Measurements from ENCODE around the gene LBHD2. TPM values are rescaled to one million over a fixed set of nuclear protein-coding genes. Genes with fewer than 3 reads are reported as not detected.

Gene LBHD2
- total RNA-seq, 1 experiment from 2014 or later = not detected

GRCh38 chr14:103085106-103086091 lies 1.4 kb downstream of the LBHD2 start:
- H3K9ac ChIP-seq (ENCODE audit: low read length) = no peak overlapping the region
- no peaks in the 10 kb centered on the region for H3K9me2 ChIP-seq (ENCODE audit: insufficient read depth)
- no peaks in the 10 kb centered on the region for H4K20me1 ChIP-seq (ENCODE audit: insufficient read depth)
- DNase-seq (ENCODE audit: low read depth, low spot score) (no peak), ATAC-seq (peak; percentile 55)
- no peaks in the 10 kb centered on the region for H3K36me3 ChIP-seq (ENCODE audit: control insufficient read depth in 1 of 2, insufficient read depth in 2 of 2, low read length in 2 of 2)
- no peaks in the 10 kb centered on the region for H3K4me1 ChIP-seq (ENCODE audit: control insufficient read depth in 1 of 2, insufficient read depth in 2 of 2, low read length in 2 of 2)
- ChIA-PET RAD21 (ENCODE audit: low non-redundant PET in 1 of 2, low total read pairs in 2 of 2, uncharacterized antibody in 2 of 2, unreplicated experiment in 2 of 2) (no interaction called here), POLR2A (no interaction called here), CTCF (interaction anchor here (1.7 kb wide), 1 partner anchor 11 kb away, joined by 5 read pairs; no protein-coding TSS in a partner anchor)
- H3K79me2 ChIP-seq (ENCODE audit: insufficient read depth, low read length) = no peaks in the 10 kb centered on the region
- no peak overlapping the region for H2AFZ ChIP-seq (ENCODE audit: low read depth, low read length, poor library complexity, severe bottlenecking)
- no TSS peak for BruUV-seq (replicated peaks)
- TF ChIP-seq, protein P1, sequence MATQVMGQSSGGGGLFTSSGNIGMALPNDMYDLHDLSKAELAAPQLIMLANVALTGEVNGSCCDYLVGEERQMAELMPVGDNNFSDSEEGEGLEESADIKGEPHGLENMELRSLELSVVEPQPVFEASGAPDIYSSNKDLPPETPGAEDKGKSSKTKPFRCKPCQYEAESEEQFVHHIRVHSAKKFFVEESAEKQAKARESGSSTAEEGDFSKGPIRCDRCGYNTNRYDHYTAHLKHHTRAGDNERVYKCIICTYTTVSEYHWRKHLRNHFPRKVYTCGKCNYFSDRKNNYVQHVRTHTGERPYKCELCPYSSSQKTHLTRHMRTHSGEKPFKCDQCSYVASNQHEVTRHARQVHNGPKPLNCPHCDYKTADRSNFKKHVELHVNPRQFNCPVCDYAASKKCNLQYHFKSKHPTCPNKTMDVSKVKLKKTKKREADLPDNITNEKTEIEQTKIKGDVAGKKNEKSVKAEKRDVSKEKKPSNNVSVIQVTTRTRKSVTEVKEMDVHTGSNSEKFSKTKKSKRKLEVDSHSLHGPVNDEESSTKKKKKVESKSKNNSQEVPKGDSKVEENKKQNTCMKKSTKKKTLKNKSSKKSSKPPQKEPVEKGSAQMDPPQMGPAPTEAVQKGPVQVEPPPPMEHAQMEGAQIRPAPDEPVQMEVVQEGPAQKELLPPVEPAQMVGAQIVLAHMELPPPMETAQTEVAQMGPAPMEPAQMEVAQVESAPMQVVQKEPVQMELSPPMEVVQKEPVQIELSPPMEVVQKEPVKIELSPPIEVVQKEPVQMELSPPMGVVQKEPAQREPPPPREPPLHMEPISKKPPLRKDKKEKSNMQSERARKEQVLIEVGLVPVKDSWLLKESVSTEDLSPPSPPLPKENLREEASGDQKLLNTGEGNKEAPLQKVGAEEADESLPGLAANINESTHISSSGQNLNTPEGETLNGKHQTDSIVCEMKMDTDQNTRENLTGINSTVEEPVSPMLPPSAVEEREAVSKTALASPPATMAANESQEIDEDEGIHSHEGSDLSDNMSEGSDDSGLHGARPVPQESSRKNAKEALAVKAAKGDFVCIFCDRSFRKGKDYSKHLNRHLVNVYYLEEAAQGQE (IDR thresholded peaks at IDR 0.05; ENCODE audit: low read depth) = no peak
- TF ChIP-seq CTCF (IDR thresholded peaks at IDR 0.05 in 2 of 3, conservative IDR thresholded peaks at IDR 0.05 in 1 of 3; ENCODE audit: borderline replicate concordance in 1 of 3, insufficient read depth in 1 of 3, low read depth in 2 of 3, low read length in 2 of 3) (peak in 2 of 3 experiments; percentile 17 to 24; a peak in 1 of 6 replicates), TCF7L2 (IDR thresholded peaks at IDR 0.05; ENCODE audit: borderline replicate concordance, extremely low read depth, insufficient read depth, insufficient read length) (no peak)
- no peak overlapping the region for H3K27ac ChIP-seq (ENCODE audit: low read depth, low read length)
- H3K9me3 ChIP-seq (ENCODE audit: control insufficient read depth in 1 of 2, insufficient read depth in 1 of 2, low read depth in 1 of 2, low read length in 2 of 2) = no peaks in the 10 kb centered on the region
- H3K4me3 ChIP-seq (replicated peaks in 1 of 2; ENCODE audit: low read depth in 1 of 2, low read length in 2 of 2) = no peak overlapping the region
- no peaks in the 10 kb centered on the region for H3K27me3 ChIP-seq (ENCODE audit: insufficient read depth, low read length)
- intact Hi-C loops (cut with micrococcal nuclease) = no loop called here
- no peak overlapping the region for H3K4me2 ChIP-seq (ENCODE audit: low read length)
